A673 (cell line): ENCODE data around the gene SMIM20. TPM values are rescaled to one million over a fixed set of nuclear protein-coding genes. Genes with fewer than 3 reads are reported as not detected.

ENCODE experiments used
- BruUV-seq: library from RNA; stranded (reverse); fragments of 400-500 nt; replicated peaks from 2 replicates; lab custom pipeline; 2021; lab: Mats Ljungman, UMichigan
- CTCF ChIA-PET: fragments of 300-600 bp; sonication (Branson Sonifier 250); formaldehyde crosslinking; loops from one replicate; lab custom pipeline; 2022; ENCODE audit warnings: antibody characterized with exemption; lab: Charles Lee
- POLR2A ChIA-PET: fragments of 300-600 bp; sonication (Branson Sonifier 250); formaldehyde crosslinking; loops from one replicate; lab custom pipeline; 2022; ENCODE audit warnings: antibody characterized with exemption; ENCODE audit not compliant: low non-redundant PET; lab: Charles Lee
- DNase-seq: peaks from one replicate; pipeline ENCODE4 v3.0.0-alpha.2; 2015; ENCODE audit warnings: low spot score
- H3K27ac ChIP-seq: fragments of 200-600 bp; sonication (generic); 2 replicates; pipeline ENCODE4 v1.5.1; 2016; ENCODE audit warnings: mixed run types, low read depth, mild to moderate bottlenecking, mixed read lengths, antibody characterized with exemption, low read length; ENCODE audit not compliant: poor library complexity, severe bottlenecking
- H3K27me3 ChIP-seq: fragments of 200-600 bp; sonication (generic); replicated peaks from 2 replicates; pipeline ENCODE4 v1.6.1; 2017; ENCODE audit warnings: mixed run types, low read depth, mild to moderate bottlenecking, mixed read lengths, antibody characterized with exemption, low read length; ENCODE audit not compliant: insufficient read depth, poor library complexity
- H3K36me3 ChIP-seq: fragments of 200-600 bp; sonication (generic); 2 replicates; pipeline ENCODE4 v1.6.1; 2016; ENCODE audit warnings: mixed run types, mild to moderate bottlenecking, mixed read lengths, antibody characterized with exemption, low read length; ENCODE audit not compliant: insufficient read depth, poor library complexity, severe bottlenecking
- H3K4me1 ChIP-seq: fragments of 200-600 bp; sonication (generic); 2 replicates; pipeline ENCODE4 v1.6.1; 2017; ENCODE audit warnings: mixed run types, mild to moderate bottlenecking, mixed read lengths, antibody characterized with exemption, low read length; ENCODE audit not compliant: insufficient read depth, poor library complexity, severe bottlenecking
- H3K4me3 ChIP-seq: fragments of 200-600 bp; sonication (generic); 2 replicates; pipeline ENCODE4 v1.5.1; 2016; ENCODE audit warnings: low read depth, mixed run types, mild to moderate bottlenecking, mixed read lengths, low read length; ENCODE audit not compliant: poor library complexity, severe bottlenecking
- H3K9me3 ChIP-seq: fragments of 200-600 bp; sonication (generic); 2 replicates; pipeline ENCODE4 v1.6.1; 2016; ENCODE audit warnings: mixed run types, low read depth, mild to moderate bottlenecking, mixed read lengths, antibody characterized with exemption, low read length; ENCODE audit not compliant: poor library complexity, severe bottlenecking
- EZH2 ChIP-seq: fragments of 200-600 bp; sonication (generic); IDR thresholded peaks from 2 replicates; pipeline ENCODE4 v1.6.1; 2017; ENCODE audit warnings: borderline replicate concordance, low read depth, mild to moderate bottlenecking, mixed read lengths, antibody characterized with exemption, low read length; ENCODE audit not compliant: poor library complexity, severe bottlenecking
- intact Hi-C: fragments of 100-400 bp; cut with micrococcal nuclease; formaldehyde crosslinking; loops from one replicate; pipeline ENCODE4 v1.10.0; 2022; ENCODE audit not compliant: unreplicated experiment
- total RNA-seq: library from RNA; stranded (reverse); gene quantifications from 2 replicates; pipeline ENCODE4 v1.2.3, GENCODE V29; 2021
- TF ChIP-seq, protein P1 (sequence below): fragments of 300-800, 200-600 bp; sonication (generic); conservative IDR thresholded peaks from 2 replicates; pipeline ENCODE4 v1.5.1; 2017; ENCODE audit warnings: low read depth, mild to moderate bottlenecking, antibody characterized with exemption, low read length, moderate library complexity, mixed read lengths

Gene SMIM20
- total RNA-seq, 1 experiment from 2014 or later: 25.2 TPM

DNA sequence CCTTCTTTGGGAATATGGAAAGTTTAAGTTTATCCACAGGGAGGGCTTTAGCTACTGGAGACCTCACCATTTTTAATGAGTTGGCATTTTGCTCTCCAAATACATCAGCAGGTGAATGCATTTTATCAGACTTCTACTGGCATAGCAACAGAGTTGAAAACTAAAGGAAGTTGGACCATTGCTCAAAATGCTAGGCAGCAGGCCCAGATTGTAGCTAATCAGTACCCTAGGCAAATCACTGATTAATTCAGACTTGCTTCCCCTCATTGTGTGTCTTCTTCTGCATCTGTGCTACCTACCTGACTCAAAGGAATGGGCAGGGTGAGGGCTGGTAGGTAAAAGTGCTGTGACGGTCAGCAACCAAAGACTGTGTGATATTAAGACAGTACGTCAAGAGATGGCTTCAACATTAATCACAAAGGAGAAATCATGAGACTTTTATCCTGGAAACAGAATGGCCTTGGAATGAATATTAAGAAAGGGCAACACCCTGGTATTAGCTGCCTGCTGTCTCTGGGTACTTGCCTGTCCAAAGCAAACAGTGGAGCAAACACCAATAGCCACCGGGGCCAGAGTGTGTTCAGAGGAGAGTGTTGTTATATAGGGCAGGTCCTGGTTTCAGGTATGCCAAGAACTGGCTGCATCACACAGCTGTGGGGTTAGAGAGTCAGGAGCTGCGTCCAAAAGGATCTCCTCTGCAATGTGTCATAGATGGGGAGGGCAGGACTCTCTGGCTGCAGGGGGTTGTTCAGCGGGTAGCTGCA lies 17.1 kb upstream of the SMIM20 start:
- no peak overlapping the region for H3K4me3 ChIP-seq
- no peaks in the 10 kb centered on the region for H3K9me3 ChIP-seq
- no peaks in the 10 kb centered on the region for H3K27me3 ChIP-seq
- CTCF ChIA-PET: no interaction called here
- TF ChIP-seq, protein P1, sequence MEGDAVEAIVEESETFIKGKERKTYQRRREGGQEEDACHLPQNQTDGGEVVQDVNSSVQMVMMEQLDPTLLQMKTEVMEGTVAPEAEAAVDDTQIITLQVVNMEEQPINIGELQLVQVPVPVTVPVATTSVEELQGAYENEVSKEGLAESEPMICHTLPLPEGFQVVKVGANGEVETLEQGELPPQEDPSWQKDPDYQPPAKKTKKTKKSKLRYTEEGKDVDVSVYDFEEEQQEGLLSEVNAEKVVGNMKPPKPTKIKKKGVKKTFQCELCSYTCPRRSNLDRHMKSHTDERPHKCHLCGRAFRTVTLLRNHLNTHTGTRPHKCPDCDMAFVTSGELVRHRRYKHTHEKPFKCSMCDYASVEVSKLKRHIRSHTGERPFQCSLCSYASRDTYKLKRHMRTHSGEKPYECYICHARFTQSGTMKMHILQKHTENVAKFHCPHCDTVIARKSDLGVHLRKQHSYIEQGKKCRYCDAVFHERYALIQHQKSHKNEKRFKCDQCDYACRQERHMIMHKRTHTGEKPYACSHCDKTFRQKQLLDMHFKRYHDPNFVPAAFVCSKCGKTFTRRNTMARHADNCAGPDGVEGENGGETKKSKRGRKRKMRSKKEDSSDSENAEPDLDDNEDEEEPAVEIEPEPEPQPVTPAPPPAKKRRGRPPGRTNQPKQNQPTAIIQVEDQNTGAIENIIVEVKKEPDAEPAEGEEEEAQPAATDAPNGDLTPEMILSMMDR: no peak
- no peak for TF ChIP-seq EZH2
- DNase-seq: no peak
- H3K4me1 ChIP-seq: peaks cover 4% of the 10 kb centered on the region
- POLR2A ChIA-PET: interaction anchor here (0.6 kb wide), 1 partner anchor 550 kb away, joined by 3 read pairs; no protein-coding TSS in a partner anchor
- BruUV-seq: no TSS peak
- intact Hi-C loops: no loop called here
- no peak overlapping the region for H3K27ac ChIP-seq
- H3K36me3 ChIP-seq: no peaks in the 10 kb centered on the region

- no peak for DNase-seq
- CTCF ChIA-PET: no interaction called here
- no peak overlapping the region for H3K27ac ChIP-seq
- H3K4me3 ChIP-seq: no peak overlapping the region
- intact Hi-C loops: no loop called here
- POLR2A ChIA-PET: no interaction called here
- H3K9me3 ChIP-seq: no peaks in the 10 kb centered on the region
- TF ChIP-seq EZH2: no peak
- TF ChIP-seq, protein P1: no peak
- H3K4me1 ChIP-seq: peaks cover 10% of the 10 kb centered on the region
- no TSS peak for BruUV-seq
- no peaks in the 10 kb centered on the region for H3K27me3 ChIP-seq
- H3K36me3 ChIP-seq: no peaks in the 10 kb centered on the region
Observed at GRCh38 chr4:25900310-25900709, 13.7 kb upstream of the SMIM20 start.

- ChIA-PET POLR2A (no interaction called here), CTCF (no interaction called here)
- peaks cover 10% of the 10 kb centered on the region for H3K4me1 ChIP-seq
- no peak overlapping the region for H3K4me3 ChIP-seq
- no TSS peak for BruUV-seq
- intact Hi-C loops: no loop called here
- no peak overlapping the region for H3K27ac ChIP-seq
- H3K9me3 ChIP-seq: no peaks in the 10 kb centered on the region
- no peaks in the 10 kb centered on the region for H3K27me3 ChIP-seq
- no peak for DNase-seq
- no peaks in the 10 kb centered on the region for H3K36me3 ChIP-seq
- TF ChIP-seq EZH2: no peak
- TF ChIP-seq, protein P1: no peak
Observed at GRCh38 chr4:25901030-25901430, 13.0 kb upstream of the SMIM20 start.
